Panc1 (cell line): ENCODE measurements around the gene TMEM134. TPM values are rescaled to one million over a fixed set of nuclear protein-coding genes. Genes with fewer than 3 reads are reported as not detected.
"Not testable (repeated sequence)": the region's sequence is repeated elsewhere in the genome, so short reads cannot be mapped to it uniquely, and the experiment has no call there.

Experiments used
- ATAC-seq: fragments of 200-7000 bp; cut with Tn5 transposase; 2 replicates; pipeline ENCODE4 v1.9.1; 2020; ENCODE audit warnings: mild to moderate bottlenecking, moderate library complexity
- BruUV-seq: library from RNA; stranded (reverse); fragments of 400-500 nt; replicated peaks from 2 replicates; lab custom pipeline; 2021; lab: Mats Ljungman, UMichigan
- CTCF ChIA-PET: fragments of 300-600 bp; sonication (Branson Sonifier 250); formaldehyde crosslinking; loops from one replicate; lab custom pipeline; 2022; ENCODE audit warnings: antibody characterized with exemption; lab: Charles Lee
- POLR2A ChIA-PET: fragments of 300-600 bp; sonication (Branson Sonifier 250); formaldehyde crosslinking; loops from one replicate; lab custom pipeline; 2022; ENCODE audit warnings: antibody characterized with exemption; lab: Charles Lee
- DNase-seq: peaks from one replicate; pipeline ENCODE4 v3.0.0-alpha.2; 2010; ENCODE audit warnings: low read depth, low spot score
- H3K27ac ChIP-seq: 2 replicates; pipeline ENCODE4 v1.5.1; 2011; ENCODE audit warnings: mild to moderate bottlenecking, low read length, inconsistent platforms
- H3K27me3 ChIP-seq: fragments of 200-500 bp; sonication (Bioruptor generic); 2 replicates; pipeline ENCODE4 v1.6.0; 2014; ENCODE audit warnings: low read length, inconsistent platforms; ENCODE audit not compliant: control insufficient read depth, insufficient read depth
- H3K36me3 ChIP-seq: fragments of 200-500 bp; sonication (Bioruptor generic); 2 replicates; pipeline ENCODE4 v1.5.1; 2014; ENCODE audit warnings: inconsistent platforms, mild to moderate bottlenecking, low read length, moderate library complexity; ENCODE audit not compliant: control insufficient read depth, insufficient read depth
- H3K4me1 ChIP-seq: 2 replicates; pipeline ENCODE4 v1.5.1; 2011; ENCODE audit warnings: inconsistent platforms, mild to moderate bottlenecking, low read length, moderate library complexity; ENCODE audit not compliant: control insufficient read depth, insufficient read depth
- H3K4me3 ChIP-seq, 2 experiments: 2 replicates each; pipeline ENCODE4 v1.5.1; 2011 to 2012; ENCODE audit warnings: low read depth in 2 of 2, low read length in 2 of 2, mild to moderate bottlenecking in 2 of 2, inconsistent platforms in 1 of 2, moderate library complexity in 1 of 2
- H3K9me3 ChIP-seq: fragments of 200-500 bp; sonication (Bioruptor generic); 2 replicates; pipeline ENCODE4 v1.5.1; 2014; ENCODE audit warnings: low read depth, mild to moderate bottlenecking, inconsistent platforms, low read length, moderate library complexity; ENCODE audit not compliant: control insufficient read depth, insufficient read depth
- POLR2AphosphoS5 ChIP-seq: IDR thresholded peaks from 2 replicates; pipeline ENCODE4 v1.6.1; 2012; ENCODE audit warnings: mild to moderate bottlenecking, low read depth, low read length, moderate library complexity
- SIN3A ChIP-seq: IDR thresholded peaks from 2 replicates; pipeline ENCODE4 v1.6.1; 2012; ENCODE audit warnings: low read depth, mild to moderate bottlenecking, low read length, moderate library complexity, borderline replicate concordance; ENCODE audit not compliant: insufficient read depth
- TCF7L2 ChIP-seq: IDR thresholded peaks from 2 replicates; pipeline ENCODE4 v1.6.1; 2011; ENCODE audit warnings: mild to moderate bottlenecking, low read depth, low read length, inconsistent platforms
- in situ Hi-C: cut with HindIII; loops from 2 replicates; pipeline ENCODE4 v1.10.0; 2016; ENCODE audit warnings: low sequenced_read_pairs, low pct_unique_long_range_greater_than_20kb
- intact Hi-C: fragments of 100-400 bp; cut with micrococcal nuclease; formaldehyde crosslinking; loops from one replicate; pipeline ENCODE4 v1.10.0; 2022; ENCODE audit not compliant: unreplicated experiment
- total RNA-seq: library from RNA; stranded (reverse); gene quantifications from one replicate; pipeline ENCODE4 v1.2.1, GENCODE V29; 2021; ENCODE audit not compliant: unreplicated experiment
- TF ChIP-seq, protein P1 (sequence below), 2 experiments: IDR thresholded peaks; 2 replicates each; pipeline ENCODE4 v1.6.1; 2011 to 2012; ENCODE audit warnings: low read depth in 2 of 2, control low read depth in 1 of 2, low read length in 1 of 2, mild to moderate bottlenecking in 1 of 2, moderate library complexity in 1 of 2; ENCODE audit not compliant: insufficient read depth in 1 of 2
- TF ChIP-seq, protein P2 (sequence below): fragments of 450-650 bp; IDR thresholded peaks from 2 replicates; pipeline ENCODE4 v1.5.1; 2017; ENCODE audit warnings: mild to moderate bottlenecking

The TMEM134 gene
- total RNA-seq, 1 experiment from 2014 or later = 65.0 TPM

DNA sequence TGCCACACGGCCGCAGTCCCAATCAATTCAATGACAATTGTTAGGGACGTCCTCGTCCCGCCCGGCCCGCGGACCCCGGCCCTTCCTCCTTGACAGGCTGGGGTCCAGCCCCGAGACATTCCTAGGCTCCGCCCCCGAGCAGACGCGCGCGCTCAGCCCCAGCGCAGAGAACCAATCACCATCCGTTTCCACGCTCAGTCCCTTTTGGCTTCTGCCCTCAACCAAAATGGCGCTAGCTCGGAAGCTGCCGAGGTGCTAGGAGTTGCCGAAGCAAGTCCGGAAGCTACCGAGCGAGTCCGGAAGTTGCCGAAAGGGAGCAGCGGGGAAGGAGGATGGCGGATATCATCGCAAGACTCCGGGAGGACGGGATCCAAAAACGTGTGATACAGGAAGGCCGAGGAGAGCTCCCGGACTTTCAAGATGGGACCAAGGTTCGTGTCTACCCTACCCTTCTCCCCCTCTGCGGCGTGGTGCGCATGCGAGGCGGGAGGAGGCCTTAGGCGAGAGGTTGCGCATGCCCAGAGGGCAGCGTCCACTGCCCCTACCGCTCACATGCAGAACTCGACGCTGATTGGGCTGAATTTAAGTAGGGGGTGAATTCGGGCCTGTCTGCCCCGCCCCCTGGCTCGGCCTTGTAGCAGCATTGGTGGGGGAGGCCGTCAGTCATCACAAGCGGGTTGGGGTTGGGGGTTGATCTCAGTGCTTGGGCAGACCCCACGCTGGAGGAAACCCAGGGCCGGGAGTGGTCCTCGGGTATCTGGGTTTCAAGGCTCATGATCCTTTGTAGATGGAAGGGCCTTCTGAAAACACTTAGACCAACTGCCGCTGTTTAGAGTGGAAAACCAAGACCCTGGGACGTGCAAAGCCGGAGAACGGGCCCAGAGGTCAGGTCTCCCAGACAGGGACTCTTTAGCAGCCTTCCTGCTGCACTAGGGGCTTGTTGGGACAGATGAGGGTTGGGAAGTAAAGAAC, 14.1 kb upstream of the TMEM134 start, which contains the start of gene AIP:
Gene AIP, plus strand, starts transcription at position 200 of the 972 bp plus-strand sequence. Its CDS starts 133 bp downstream, at position 333.
- no peaks in the 10 kb centered on the region for H3K27me3 ChIP-seq
- TSS peak; percentile 91 for BruUV-seq
- ATAC-seq (peak; percentile 99), DNase-seq (peak; percentile 97)
- ChIA-PET POLR2A (interaction anchor here (0.6 to 0.7 kb wide), 2 partner anchors 15 to 70 kb away, joined by 3 read pairs; no protein-coding TSS in a partner anchor), CTCF (interaction anchor here (0.5 kb wide), 1 partner anchor 500 kb away, joined by 6 read pairs; no protein-coding TSS in a partner anchor)
- H3K36me3 ChIP-seq = no peaks in the 10 kb centered on the region
- peak within 1 kb of the TSS; percentile 91 for H3K27ac ChIP-seq
- no peaks in the 10 kb centered on the region for H3K9me3 ChIP-seq
- TF ChIP-seq SIN3A (no peak), TCF7L2 (no peak), POLR2AphosphoS5 (peak; percentile 71)
- TF ChIP-seq, protein P1, sequence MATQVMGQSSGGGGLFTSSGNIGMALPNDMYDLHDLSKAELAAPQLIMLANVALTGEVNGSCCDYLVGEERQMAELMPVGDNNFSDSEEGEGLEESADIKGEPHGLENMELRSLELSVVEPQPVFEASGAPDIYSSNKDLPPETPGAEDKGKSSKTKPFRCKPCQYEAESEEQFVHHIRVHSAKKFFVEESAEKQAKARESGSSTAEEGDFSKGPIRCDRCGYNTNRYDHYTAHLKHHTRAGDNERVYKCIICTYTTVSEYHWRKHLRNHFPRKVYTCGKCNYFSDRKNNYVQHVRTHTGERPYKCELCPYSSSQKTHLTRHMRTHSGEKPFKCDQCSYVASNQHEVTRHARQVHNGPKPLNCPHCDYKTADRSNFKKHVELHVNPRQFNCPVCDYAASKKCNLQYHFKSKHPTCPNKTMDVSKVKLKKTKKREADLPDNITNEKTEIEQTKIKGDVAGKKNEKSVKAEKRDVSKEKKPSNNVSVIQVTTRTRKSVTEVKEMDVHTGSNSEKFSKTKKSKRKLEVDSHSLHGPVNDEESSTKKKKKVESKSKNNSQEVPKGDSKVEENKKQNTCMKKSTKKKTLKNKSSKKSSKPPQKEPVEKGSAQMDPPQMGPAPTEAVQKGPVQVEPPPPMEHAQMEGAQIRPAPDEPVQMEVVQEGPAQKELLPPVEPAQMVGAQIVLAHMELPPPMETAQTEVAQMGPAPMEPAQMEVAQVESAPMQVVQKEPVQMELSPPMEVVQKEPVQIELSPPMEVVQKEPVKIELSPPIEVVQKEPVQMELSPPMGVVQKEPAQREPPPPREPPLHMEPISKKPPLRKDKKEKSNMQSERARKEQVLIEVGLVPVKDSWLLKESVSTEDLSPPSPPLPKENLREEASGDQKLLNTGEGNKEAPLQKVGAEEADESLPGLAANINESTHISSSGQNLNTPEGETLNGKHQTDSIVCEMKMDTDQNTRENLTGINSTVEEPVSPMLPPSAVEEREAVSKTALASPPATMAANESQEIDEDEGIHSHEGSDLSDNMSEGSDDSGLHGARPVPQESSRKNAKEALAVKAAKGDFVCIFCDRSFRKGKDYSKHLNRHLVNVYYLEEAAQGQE (IDR thresholded peaks at IDR 0.05; ENCODE audit: insufficient read depth in 1 of 2, low read depth in 2 of 2, low read length in 1 of 2) = peak in 1 of 2 experiments; percentile 48; a peak in 1 of 4 replicates
- intact Hi-C loops = no loop called here
- in situ Hi-C loops = no loop called here
- H3K4me1 ChIP-seq = peaks cover 15% of the 10 kb centered on the region; the same call in 1 of the 2 replicates
- H3K4me3 ChIP-seq = peak within 1 kb of the TSS; percentile 66 to 89

DNA sequence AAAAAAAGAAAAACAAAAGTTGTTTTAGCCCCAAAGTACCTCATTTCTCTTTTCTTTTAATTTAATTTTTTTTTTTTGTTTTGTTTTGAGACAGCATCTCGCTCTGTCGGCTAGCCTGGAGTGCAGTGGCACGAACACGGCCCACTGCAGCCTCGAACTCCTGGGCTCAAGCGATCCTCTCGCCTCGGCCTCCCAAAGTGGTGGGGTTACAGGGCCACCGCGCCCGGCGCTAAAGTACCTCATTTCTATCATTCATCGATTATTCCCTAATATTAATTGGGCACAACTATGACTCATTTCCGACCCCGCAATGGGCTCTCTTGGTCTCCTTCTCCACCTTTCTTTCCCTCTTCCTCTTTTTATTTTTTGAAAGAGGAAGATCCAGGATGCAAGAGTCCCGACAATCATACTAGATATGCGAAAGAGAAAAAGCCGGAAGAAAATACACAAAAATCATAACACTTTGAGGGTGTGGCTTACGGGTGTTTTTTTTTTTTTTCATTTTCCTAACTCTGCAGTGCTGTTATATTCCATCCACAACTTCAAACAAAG, 13.3 kb upstream of the TMEM134 start:
- BruUV-seq = no TSS peak
- Histone ChIP-seq H3K27ac (peak overlapping the region; percentile 91), H3K4me3 (peak overlapping the region; percentile 66 to 89), H3K36me3 (no peaks in the 10 kb centered on the region), H3K4me1 (peaks cover 15% of the 10 kb centered on the region; the same call in 1 of the 2 replicates), H3K27me3 (no peaks in the 10 kb centered on the region), H3K9me3 (no peaks in the 10 kb centered on the region)
- CTCF ChIA-PET = interaction anchor here (0.5 kb wide), 1 partner anchor 29 kb away, joined by 6 read pairs; no protein-coding TSS in a partner anchor
- DNase-seq = no peak
- in situ Hi-C loops (no loop called here), intact Hi-C loops (no loop called here)
- no peak for TF ChIP-seq SIN3A
- no peak for TF ChIP-seq TCF7L2
- TF ChIP-seq, protein P2, sequence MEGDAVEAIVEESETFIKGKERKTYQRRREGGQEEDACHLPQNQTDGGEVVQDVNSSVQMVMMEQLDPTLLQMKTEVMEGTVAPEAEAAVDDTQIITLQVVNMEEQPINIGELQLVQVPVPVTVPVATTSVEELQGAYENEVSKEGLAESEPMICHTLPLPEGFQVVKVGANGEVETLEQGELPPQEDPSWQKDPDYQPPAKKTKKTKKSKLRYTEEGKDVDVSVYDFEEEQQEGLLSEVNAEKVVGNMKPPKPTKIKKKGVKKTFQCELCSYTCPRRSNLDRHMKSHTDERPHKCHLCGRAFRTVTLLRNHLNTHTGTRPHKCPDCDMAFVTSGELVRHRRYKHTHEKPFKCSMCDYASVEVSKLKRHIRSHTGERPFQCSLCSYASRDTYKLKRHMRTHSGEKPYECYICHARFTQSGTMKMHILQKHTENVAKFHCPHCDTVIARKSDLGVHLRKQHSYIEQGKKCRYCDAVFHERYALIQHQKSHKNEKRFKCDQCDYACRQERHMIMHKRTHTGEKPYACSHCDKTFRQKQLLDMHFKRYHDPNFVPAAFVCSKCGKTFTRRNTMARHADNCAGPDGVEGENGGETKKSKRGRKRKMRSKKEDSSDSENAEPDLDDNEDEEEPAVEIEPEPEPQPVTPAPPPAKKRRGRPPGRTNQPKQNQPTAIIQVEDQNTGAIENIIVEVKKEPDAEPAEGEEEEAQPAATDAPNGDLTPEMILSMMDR = no peak
- TF ChIP-seq POLR2AphosphoS5 = no peak
- TF ChIP-seq, protein P1 (IDR thresholded peaks at IDR 0.05; ENCODE audit: insufficient read depth in 1 of 2, low read depth in 2 of 2, low read length in 1 of 2) = no peak
- POLR2A ChIA-PET = interaction anchor here (0.6 kb wide), 1 partner anchor 69 kb away, joined by 3 read pairs; no protein-coding TSS in a partner anchor
- peak; percentile 6; the same call in 1 of the 2 replicates for ATAC-seq

DNA sequence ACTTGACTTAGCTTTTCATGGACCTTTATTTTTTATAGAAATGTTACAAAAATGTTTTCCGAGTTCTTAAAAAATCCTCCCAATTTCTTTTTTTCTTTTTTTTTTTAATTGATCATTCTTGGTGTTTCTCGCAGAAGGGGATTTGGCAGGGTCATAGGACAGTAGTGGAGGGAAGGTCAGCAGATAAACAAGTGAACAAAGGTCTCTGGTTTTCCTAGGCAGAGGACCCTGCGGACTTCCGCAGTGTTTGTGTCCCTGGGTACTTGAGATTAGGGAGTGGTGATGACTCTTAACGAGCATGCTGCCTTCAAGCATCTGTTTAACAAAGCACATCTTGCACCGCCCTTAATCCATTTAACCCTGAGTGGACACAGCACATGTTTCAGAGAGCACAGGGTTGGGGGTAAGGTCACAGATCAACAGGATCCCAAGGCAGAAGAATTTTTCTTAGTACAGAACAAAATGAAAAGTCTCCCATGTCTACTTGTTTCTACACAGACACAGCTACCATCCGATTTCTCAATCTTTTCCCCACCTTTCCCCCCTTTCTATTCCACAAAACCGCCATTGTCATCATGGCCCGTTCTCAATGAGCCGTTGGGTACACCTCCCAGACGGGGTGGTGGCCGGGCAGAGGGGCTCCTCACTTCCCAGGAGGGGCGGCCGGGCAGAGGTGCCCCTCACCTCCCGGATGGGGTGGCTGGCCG, 8.4 kb upstream of the TMEM134 start:
- DNase-seq, H3K4me1 ChIP-seq, H3K9me3 ChIP-seq, H3K4me3 ChIP-seq, BruUV-seq, CTCF ChIA-PET, POLR2A ChIA-PET, H3K27me3 ChIP-seq, ATAC-seq, in situ Hi-C loops, H3K27ac ChIP-seq, intact Hi-C loops, H3K36me3 ChIP-seq: not testable (repeated sequence)
